Measurements from ENCODE around the gene STK26. TPM values are rescaled to one million over a fixed set of nuclear protein-coding genes. Genes with fewer than 3 reads are reported as not detected.

Gene STK26
- total and polyA plus RNA-seq, 2 of the 13 experiments (the other 11 are each of a cell fraction or from before 2014, with no cell fraction given), result 16.9 to 47.9 TPM

- TF ChIP-seq ZBTB4 (CRISPR knock-in tag; IDR thresholded peaks at IDR 0.05; ENCODE audit: borderline replicate concordance), result no peak
These were observed 40.2 kb downstream of the STK26 start (continued) for GRCh38 chrX:132063334-132063733.

GRCh38 chrX:132063862-132064261 is 40.8 kb downstream of the STK26 start:
- H3K27me3 ChIP-seq (ENCODE audit: control insufficient read depth in 1 of 2, insufficient read depth in 2 of 2, low read length in 2 of 2), result no peaks in the 10 kb centered on the region
- H3K9ac ChIP-seq (ENCODE audit: insufficient read depth, low read depth, low read length), result no peak overlapping the region
- no peaks in the 10 kb centered on the region for H4K20me1 ChIP-seq (ENCODE audit: insufficient read depth, low read length)
- H3K4me3 ChIP-seq (replicated peaks in 1 of 3; ENCODE audit: insufficient read depth in 1 of 3, low read depth in 2 of 3, low read length in 3 of 3), result no peak overlapping the region
- POLR2A ChIA-PET, result no interaction called here
- H2AFZ ChIP-seq (ENCODE audit: low read length), result no peak overlapping the region
- no peaks in the 10 kb centered on the region for H3K9me3 ChIP-seq (ENCODE audit: low read length)
- no peak overlapping the region for H3K4me2 ChIP-seq (ENCODE audit: low read depth, low read length)
- no TSS peak for BruUV-seq (replicated peaks)
- ATAC-seq (no peak), DNase-seq (ENCODE audit: low spot score) (no peak), FAIRE-seq (no peak)
- intact Hi-C loops (cut with micrococcal nuclease; ENCODE audit: unreplicated experiment), result no loop called here
- in situ Hi-C loops (cut with HindIII; ENCODE audit: extremely low pct_ligation_motif_present, low pct_unique_long_range_greater_than_20kb), result no loop called here
- 0 out of 5 replicates have a peak, but pooled peaks cover 1 to 3% of the 10 kb centered on the region in 2 experiments for H3K36me3 ChIP-seq (replicated peaks in 1 of 2; ENCODE audit: control insufficient read depth in 1 of 2, insufficient read depth in 2 of 2, low read length in 2 of 2)
- H3K27ac ChIP-seq (ENCODE audit: extremely low read length, insufficient read depth, low read length), result no peak overlapping the region
- CTCF ChIA-PET (ENCODE audit: low intra/inter-chr PET ratio, low total read pairs), result no interaction called here
- 100% methylated on average over 3 of the region's 4 CpGs for WGBS (ENCODE audit: low lambda C conversion rate)
- no peaks in the 10 kb centered on the region for H3K4me1 ChIP-seq (ENCODE audit: insufficient read depth, low read length)
- no peaks in the 10 kb centered on the region for H3K79me2 ChIP-seq (ENCODE audit: insufficient read depth, low read length)
- TF ChIP-seq JUND (CRISPR knock-in tag; IDR thresholded peaks at IDR 0.05), result no peak
- TF ChIP-seq ZNF362 (CRISPR knock-in tag; IDR thresholded peaks at IDR 0.05; ENCODE audit: borderline replicate concordance), result no peak
- TF ChIP-seq CEBPZ (IDR thresholded peaks at IDR 0.05; ENCODE audit: low read length), result no peak
- no peak for TF ChIP-seq ZNF777 (CRISPR knock-in tag; IDR thresholded peaks at IDR 0.05)
- TF ChIP-seq ERF (CRISPR knock-in tag; IDR thresholded peaks at IDR 0.05), result no peak
- no peak for TF ChIP-seq ARID5B (CRISPR knock-in tag; IDR thresholded peaks at IDR 0.05)
- no peak for TF ChIP-seq CHCHD3 (CRISPR knock-in tag; IDR thresholded peaks at IDR 0.05)
- no peak for TF ChIP-seq RCOR2 (CRISPR knock-in tag; IDR thresholded peaks at IDR 0.05)
- TF ChIP-seq TRIM24 (CRISPR knock-in tag; IDR thresholded peaks at IDR 0.05), result no peak
- TF ChIP-seq TMF1 (CRISPR knock-in tag; IDR thresholded peaks at IDR 0.05; ENCODE audit: low read depth), result no peak
